Measurements from ENCODE around the gene GFOD2.

The GFOD2 gene

DNA sequence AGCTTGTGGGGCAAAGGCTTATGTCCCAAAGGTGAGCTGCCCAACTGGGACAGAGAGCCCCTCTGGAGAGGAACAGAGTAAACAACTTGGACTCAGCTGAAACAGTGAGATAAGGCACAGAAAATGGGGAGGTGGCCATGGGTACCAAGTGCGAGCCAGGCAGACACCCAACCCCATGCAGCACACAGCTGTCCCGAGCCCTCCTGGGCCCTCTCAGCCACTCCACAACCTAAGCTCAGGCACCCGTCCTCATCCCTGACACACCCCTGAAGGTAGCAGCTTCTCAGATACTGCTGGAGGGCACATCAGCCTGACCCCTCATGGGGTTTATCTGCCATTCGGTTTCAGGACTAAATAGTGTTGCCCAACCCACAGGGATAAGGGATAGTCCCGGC, 4.8 kb upstream of the GFOD2 start:
- DNase-seq (ENCODE audit: insufficient read length, low spot score) (no peak), FAIRE-seq (no peak)
- TF ChIP-seq POLR2AphosphoS5 (IDR thresholded peaks at IDR 0.05; ENCODE audit: low read depth, low read length) (no peak), SPI1 (IDR thresholded peaks at IDR 0.05; ENCODE audit: low read depth, low read length) (no peak), POLR2A (IDR thresholded peaks at IDR 0.05; ENCODE audit: low read depth, low read length) (no peak), PAX5 (IDR thresholded peaks at IDR 0.05; ENCODE audit: insufficient read depth, low read length, severe bottlenecking) (no peak), POU2F2 (IDR thresholded peaks at IDR 0.05; ENCODE audit: low read depth, low read length) (no peak), TAF1 (IDR thresholded peaks at IDR 0.05; ENCODE audit: low read depth, low read length) (no peak)

DNA sequence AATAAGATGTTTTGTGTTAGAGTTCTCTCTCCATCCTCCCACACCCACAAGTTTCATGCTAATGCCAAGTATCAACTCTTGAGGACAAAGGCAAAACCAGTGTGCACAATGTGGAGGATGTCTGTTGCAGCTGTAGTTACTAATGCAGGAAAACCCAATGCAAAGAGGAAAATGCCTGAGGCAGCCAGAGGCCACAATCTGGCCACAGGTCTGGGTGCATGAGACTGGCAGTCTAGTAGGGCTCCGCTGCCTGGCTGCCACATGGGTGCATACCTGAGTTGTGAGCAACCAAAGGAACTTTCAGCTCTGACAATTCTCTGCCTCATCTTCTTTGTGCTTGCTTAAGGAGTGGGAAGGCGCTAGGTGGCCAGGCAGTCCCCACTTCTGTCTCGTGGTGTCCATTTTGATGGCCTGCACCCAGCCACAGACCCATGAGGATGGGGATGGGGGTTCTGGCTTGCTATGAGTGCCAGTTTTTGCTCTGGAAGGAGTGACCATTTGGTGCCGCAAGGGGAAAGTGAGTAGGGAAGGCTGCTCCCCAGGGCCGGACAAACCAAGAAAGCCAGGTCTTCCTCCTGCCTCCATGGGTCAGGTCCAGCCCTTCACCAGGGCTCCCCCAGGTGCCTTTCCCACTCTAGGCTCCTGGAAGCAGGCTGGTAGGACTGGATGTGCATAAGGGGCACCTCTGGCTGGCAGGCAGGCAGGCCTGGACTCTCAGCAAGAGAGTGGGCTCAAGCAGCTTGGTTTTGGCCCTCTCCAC, 4.2 kb upstream of the GFOD2 start:
- TF ChIP-seq TAF1 (IDR thresholded peaks at IDR 0.05; ENCODE audit: low read depth, low read length), result no peak
- no peak for TF ChIP-seq SPI1 (IDR thresholded peaks at IDR 0.05; ENCODE audit: low read depth, low read length)
- DNase-seq (ENCODE audit: insufficient read length, low spot score) (no peak), FAIRE-seq (no peak)

DNA sequence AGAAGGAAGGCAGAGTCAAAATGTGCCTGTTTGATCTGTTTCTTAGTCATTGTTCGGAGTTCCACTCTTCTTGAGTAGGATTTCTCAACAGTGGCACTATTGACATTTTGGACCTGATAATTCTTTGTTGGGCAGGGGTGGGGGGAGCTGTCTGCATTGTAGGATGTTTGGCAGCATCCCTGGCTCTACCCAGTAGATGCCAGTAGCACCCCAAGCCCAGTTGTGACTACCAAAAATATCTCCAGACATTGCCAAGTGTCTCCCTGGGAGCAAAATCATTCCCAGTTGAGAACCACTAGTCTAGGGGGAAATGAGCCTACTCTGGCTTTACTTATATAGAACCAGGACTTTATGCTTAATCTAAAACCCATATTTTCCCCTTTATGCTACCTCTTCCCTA, 1.1 kb upstream of the GFOD2 start:
- FAIRE-seq, result no peak
- no peak for DNase-seq (ENCODE audit: insufficient read length, low spot score)

DNA sequence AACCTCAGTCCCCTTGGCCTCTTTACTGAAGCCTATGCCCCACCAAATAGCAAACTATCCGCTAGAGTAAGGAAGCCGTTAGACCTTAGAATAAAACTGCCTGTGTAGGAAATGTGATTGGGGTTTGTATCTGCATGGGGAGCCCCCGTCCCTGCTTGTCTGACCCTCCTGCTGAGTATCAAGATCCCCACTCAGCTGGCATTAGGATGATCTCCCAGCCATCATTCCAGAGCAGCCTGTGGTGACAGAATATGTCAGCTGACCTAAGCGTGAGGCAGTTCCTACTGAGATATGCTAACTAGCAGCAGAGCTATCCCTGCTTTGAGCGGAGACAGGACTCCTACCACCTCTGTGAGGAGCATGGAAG, 645 bp upstream of the GFOD2 start:
- DNase-seq (ENCODE audit: insufficient read length, low spot score) (no peak), FAIRE-seq (no peak)
- TF ChIP-seq PAX5 (IDR thresholded peaks at IDR 0.05; ENCODE audit: insufficient read depth, low read length, severe bottlenecking) (no peak), SPI1 (IDR thresholded peaks at IDR 0.05; ENCODE audit: low read depth, low read length) (no peak), POLR2A (IDR thresholded peaks at IDR 0.05; ENCODE audit: low read depth, low read length) (no peak), TAF1 (IDR thresholded peaks at IDR 0.05; ENCODE audit: low read depth, low read length) (no peak), POU2F2 (IDR thresholded peaks at IDR 0.05; ENCODE audit: low read depth, low read length) (no peak), POLR2AphosphoS5 (IDR thresholded peaks at IDR 0.05; ENCODE audit: low read depth, low read length) (no peak)

More for the DNA sequence above, 1.1 kb upstream of the GFOD2 start:
- TF ChIP-seq PAX5 (IDR thresholded peaks at IDR 0.05; ENCODE audit: insufficient read depth, low read length, severe bottlenecking) (no peak), POLR2AphosphoS5 (IDR thresholded peaks at IDR 0.05; ENCODE audit: low read depth, low read length) (0 out of 2 replicates have a peak, but pooled peaks have one; percentile 0)

DNA sequence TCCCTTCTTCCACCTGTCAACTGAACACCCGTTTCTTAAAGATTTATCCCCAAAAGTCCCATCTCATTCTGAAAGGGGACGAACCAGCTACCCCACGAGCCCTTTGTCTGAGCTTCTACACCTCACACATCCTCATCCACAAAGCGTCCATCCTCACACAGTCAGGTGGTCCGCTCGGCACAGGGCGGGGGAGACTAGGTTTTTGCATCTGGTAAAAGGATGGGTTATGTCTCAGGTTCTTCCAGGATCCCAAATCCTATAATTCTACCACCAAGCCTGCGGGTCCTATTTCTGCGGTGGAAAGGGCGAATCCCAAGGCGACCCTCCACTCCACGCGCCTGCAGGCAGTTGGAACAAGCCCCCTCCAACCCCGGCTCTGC, 458 bp downstream of the GFOD2 start:
- TF ChIP-seq SPI1 (IDR thresholded peaks at IDR 0.05; ENCODE audit: low read depth, low read length), result no peak
- 0 out of 2 replicates have a peak, but pooled peaks have one; percentile 12 for TF ChIP-seq POU2F2 (IDR thresholded peaks at IDR 0.05; ENCODE audit: low read depth, low read length)
- TF ChIP-seq POLR2A (IDR thresholded peaks at IDR 0.05; ENCODE audit: low read depth, low read length), result no peak
- TF ChIP-seq POLR2AphosphoS5 (IDR thresholded peaks at IDR 0.05; ENCODE audit: low read depth, low read length), result no peak
- no peak for TF ChIP-seq TAF1 (IDR thresholded peaks at IDR 0.05; ENCODE audit: low read depth, low read length)
- TF ChIP-seq PAX5 (IDR thresholded peaks at IDR 0.05; ENCODE audit: insufficient read depth, low read length, severe bottlenecking), result no peak
- DNase-seq (ENCODE audit: insufficient read length, low spot score) (no peak), FAIRE-seq (peak; percentile 9)

DNA sequence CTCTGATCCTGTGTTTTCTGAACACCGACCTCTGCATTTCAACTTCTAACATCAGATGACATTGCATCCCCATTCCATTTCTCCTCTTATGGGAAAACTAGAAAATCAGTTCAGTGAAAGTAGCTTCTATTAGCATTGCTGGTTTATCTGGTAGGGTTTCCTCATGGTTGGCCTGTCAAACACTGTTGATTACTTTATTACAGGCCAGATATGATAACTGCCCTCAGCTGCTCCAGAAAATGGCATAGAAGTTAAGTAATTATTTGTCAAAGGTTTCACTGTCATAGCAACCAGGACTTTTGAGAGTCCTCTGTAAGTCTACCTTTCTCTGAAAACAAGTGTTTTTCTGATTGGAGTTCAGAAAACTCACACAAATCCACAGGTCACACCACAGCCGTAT, 3.0 kb downstream of the GFOD2 start:
- TF ChIP-seq POU2F2 (IDR thresholded peaks at IDR 0.05; ENCODE audit: low read depth, low read length) (no peak), SPI1 (IDR thresholded peaks at IDR 0.05; ENCODE audit: low read depth, low read length) (no peak), PAX5 (IDR thresholded peaks at IDR 0.05; ENCODE audit: insufficient read depth, low read length, severe bottlenecking) (no peak), TAF1 (IDR thresholded peaks at IDR 0.05; ENCODE audit: low read depth, low read length) (no peak), POLR2A (IDR thresholded peaks at IDR 0.05; ENCODE audit: low read depth, low read length) (no peak)
- DNase-seq (ENCODE audit: insufficient read length, low spot score) (no peak), FAIRE-seq (no peak)

DNA sequence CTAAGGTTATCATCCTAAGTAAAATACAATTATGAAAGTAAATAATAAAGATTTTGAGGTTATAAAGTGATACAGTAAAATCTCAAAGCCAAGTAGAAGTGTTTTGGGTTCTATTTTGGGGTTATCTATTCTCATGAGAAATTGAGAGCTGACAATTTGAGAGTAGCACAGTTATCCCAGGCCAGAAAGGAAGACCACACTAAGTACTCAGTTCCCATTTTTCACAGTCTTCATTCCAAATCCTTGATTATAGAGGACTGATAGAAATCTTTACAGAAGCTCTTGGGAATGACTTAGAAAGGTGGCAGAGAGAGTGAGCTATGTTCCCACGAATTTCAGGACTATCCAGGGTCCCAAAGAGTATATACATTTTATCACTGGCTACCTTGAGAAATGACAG, 4.6 kb downstream of the GFOD2 start:
- no peak for DNase-seq (ENCODE audit: insufficient read length, low spot score)
- TF ChIP-seq TAF1 (IDR thresholded peaks at IDR 0.05; ENCODE audit: low read depth, low read length) (no peak), SPI1 (IDR thresholded peaks at IDR 0.05; ENCODE audit: low read depth, low read length) (peak; percentile 71), PAX5 (IDR thresholded peaks at IDR 0.05; ENCODE audit: insufficient read depth, low read length, severe bottlenecking) (no peak)
- FAIRE-seq, result no peak

DNA sequence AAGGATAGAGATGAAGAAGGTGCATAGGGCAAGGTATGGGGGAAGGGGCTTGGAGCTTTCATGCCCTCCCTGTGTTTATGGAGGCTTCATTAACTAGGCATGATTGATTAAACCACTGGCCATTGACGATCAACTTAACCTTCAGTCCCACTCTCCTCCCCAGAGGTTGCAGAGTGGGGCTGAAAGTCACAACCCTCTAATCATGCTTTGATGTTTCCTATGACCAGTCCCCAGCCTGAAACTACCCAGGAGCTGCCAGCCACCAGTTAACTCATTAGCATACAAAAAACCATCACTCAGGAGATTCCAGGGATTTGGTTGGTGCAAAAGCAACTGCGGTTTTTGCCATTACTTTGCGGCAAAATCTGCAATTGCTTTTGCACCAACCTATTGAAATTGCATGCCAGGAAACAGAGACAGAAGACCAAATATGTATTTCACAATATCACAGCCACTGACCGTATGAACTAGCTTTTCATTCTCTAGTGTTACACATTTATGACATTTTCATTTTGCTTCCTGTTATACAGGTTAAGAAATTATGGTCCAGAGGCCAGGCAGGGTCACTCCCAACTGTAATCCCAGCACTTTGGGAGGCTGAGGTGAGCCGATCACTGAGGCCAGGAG, 5.4 kb downstream of the GFOD2 start:
- DNase-seq (ENCODE audit: insufficient read length, low spot score) (no peak), FAIRE-seq (no peak)
- TF ChIP-seq POLR2AphosphoS5 (IDR thresholded peaks at IDR 0.05; ENCODE audit: low read depth, low read length) (no peak), POLR2A (IDR thresholded peaks at IDR 0.05; ENCODE audit: low read depth, low read length) (no peak), PAX5 (IDR thresholded peaks at IDR 0.05; ENCODE audit: insufficient read depth, low read length, severe bottlenecking) (no peak), SPI1 (IDR thresholded peaks at IDR 0.05; ENCODE audit: low read depth, low read length) (no peak), TAF1 (IDR thresholded peaks at IDR 0.05; ENCODE audit: low read depth, low read length) (no peak), POU2F2 (IDR thresholded peaks at IDR 0.05; ENCODE audit: low read depth, low read length) (no peak)

DNA sequence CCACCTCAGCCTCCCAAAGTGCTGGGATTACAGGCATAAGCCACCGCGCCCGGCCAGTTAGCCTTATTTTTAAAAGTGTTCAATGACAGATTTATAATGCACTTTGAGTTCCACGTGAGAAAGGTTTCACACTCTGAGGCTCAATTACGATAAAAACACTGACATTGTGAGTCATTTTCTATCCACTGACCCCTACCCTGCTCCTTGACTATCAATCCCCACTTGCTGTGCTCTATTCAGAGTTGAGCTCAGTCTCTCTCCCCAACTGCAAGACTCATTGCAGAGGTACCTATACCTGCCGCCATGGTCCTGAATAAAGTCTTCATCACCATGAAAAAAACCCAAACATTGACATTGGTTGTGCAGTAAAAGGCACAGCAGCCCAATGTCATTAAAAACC, 8.5 kb downstream of the GFOD2 start:
- TF ChIP-seq PAX5 (IDR thresholded peaks at IDR 0.05; ENCODE audit: insufficient read depth, low read length, severe bottlenecking), result no peak
- no peak for FAIRE-seq
- no peak for DNase-seq (ENCODE audit: insufficient read length, low spot score)

DNA sequence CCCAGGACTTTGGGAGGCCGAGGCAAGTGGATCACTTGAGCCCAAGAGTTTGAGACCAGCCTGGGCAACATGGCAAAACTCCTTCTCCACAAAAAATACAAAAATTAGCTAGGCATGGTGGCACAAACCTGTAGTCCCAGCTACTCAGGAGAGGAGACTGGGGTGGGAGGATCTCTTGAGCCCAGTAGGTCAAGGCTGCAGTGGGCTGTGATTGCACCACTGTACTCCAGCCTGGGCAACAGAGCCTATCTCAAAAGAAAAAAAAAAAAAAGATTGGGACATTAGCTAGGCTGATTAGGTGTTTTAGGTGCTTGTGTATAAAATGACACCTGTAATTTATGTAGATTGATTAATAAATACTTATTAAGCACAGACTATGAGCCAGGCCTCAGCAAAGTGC, 10.1 kb downstream of the GFOD2 start:
- TF ChIP-seq TAF1 (IDR thresholded peaks at IDR 0.05; ENCODE audit: low read depth, low read length) (no peak), PAX5 (IDR thresholded peaks at IDR 0.05; ENCODE audit: insufficient read depth, low read length, severe bottlenecking) (no peak), SPI1 (IDR thresholded peaks at IDR 0.05; ENCODE audit: low read depth, low read length) (no peak), POLR2AphosphoS5 (IDR thresholded peaks at IDR 0.05; ENCODE audit: low read depth, low read length) (no peak), POU2F2 (IDR thresholded peaks at IDR 0.05; ENCODE audit: low read depth, low read length) (no peak), POLR2A (IDR thresholded peaks at IDR 0.05; ENCODE audit: low read depth, low read length) (no peak)
- no peak for FAIRE-seq
- DNase-seq (ENCODE audit: insufficient read length, low spot score), result no peak
